Activated CD8-positive, alpha-beta T cell treated with anti-CD3 and anti-CD28 coated beads for 36 hours (primary cell): Measurements from ENCODE around the gene GARIN3. TPM values are rescaled to one million over a fixed set of nuclear protein-coding genes. Genes with fewer than 3 reads are reported as not detected.

Experiments
- ATAC-seq: fragments of 200-7000 bp; cut with Tn5 transposase; one replicate; pipeline ENCODE4 v1.10.0; 2021; ENCODE audit warnings: mild to moderate bottlenecking, moderate library complexity
- CTCF ChIA-PET: fragments of 350-600 bp; sonication (Branson Sonifier 250); formaldehyde crosslinking; loops from one replicate; lab custom pipeline; 2021; ENCODE audit warnings: antibody characterized with exemption; lab: Charles Lee
- POLR2A ChIA-PET: fragments of 350-600 bp; sonication (Branson Sonifier 250); formaldehyde crosslinking; loops from one replicate; lab custom pipeline; 2021; ENCODE audit warnings: antibody characterized with exemption; lab: Charles Lee
- DNase-seq: peaks from one replicate; pipeline ENCODE4 v3.0.0-alpha.2; 2020
- H3K27ac Mint-ChIP-seq: one replicate; pipeline ENCODE4 v1.8.0; 2021; ENCODE audit warnings: mild to moderate bottlenecking, mixed read lengths
- H3K27me3 Mint-ChIP-seq: one replicate; pipeline ENCODE4 v1.8.0; 2021; ENCODE audit warnings: mixed read lengths
- H3K36me3 Mint-ChIP-seq: one replicate; pipeline ENCODE4 v1.8.0; 2021; ENCODE audit warnings: low read depth, mixed read lengths
- H3K4me1 Mint-ChIP-seq: one replicate; pipeline ENCODE4 v1.8.0; 2021; ENCODE audit warnings: low read depth, mixed read lengths
- H3K4me3 Mint-ChIP-seq: one replicate; pipeline ENCODE4 v1.8.0; 2021; ENCODE audit warnings: mild to moderate bottlenecking, moderate library complexity, mixed read lengths
- H3K9me3 Mint-ChIP-seq: one replicate; pipeline ENCODE4 v1.8.0; 2021; ENCODE audit warnings: mixed read lengths
- CTCF ChIP-seq: fragments of 200-600 bp; IDR thresholded peaks from one replicate; pipeline ENCODE4 v1.8.0; 2022; ENCODE audit warnings: antibody characterized with exemption, mild to moderate bottlenecking
- intact Hi-C: fragments of 100-400 bp; cut with micrococcal nuclease; formaldehyde crosslinking; loops from one replicate; pipeline ENCODE4 v1.10.0; 2022
- total RNA-seq, 2 experiments: library from RNA; stranded (reverse); gene quantifications; one replicate each; pipeline ENCODE4 v1.2.3, GENCODE V29; 2021

The GARIN3 gene
- total RNA-seq, 2 experiments from 2014 or later, result 0.77 to 1.1 TPM

DNA sequence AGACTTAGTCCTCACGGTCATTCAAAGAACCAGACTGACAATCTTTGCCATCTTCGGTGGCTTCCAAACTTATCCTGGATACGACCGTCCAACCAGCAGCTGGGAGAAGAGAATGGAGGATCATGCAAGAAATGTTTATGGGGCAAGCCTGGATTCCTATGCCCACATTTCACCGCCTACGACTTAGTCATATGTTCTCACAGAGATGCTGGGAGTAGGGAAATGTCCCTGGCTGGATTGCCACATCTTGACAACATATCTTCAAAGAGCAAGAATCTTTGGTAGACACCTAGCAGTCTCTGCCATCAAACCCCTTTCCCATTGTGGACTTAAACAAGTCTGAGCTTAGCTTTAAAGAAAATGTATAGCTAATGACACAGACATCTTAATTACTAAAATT is 28.4 kb downstream of the GARIN3 start:
- DNase-seq, result no peak
- POLR2A ChIA-PET, result interaction anchor here (1.0 kb wide), 2 partner anchors 66 to 111 kb away, joined by 3 read pairs; no protein-coding TSS in a partner anchor
- no peak overlapping the region for H3K4me3 Mint-ChIP-seq
- no peaks in the 10 kb centered on the region for H3K27me3 Mint-ChIP-seq
- CTCF ChIA-PET, result interaction anchor here (0.6 to 1.6 kb wide), 4 partner anchors 11 to 248 kb away, joined by 3 to 4 read pairs (median 3); no protein-coding TSS in a partner anchor
- H3K27ac Mint-ChIP-seq, result no peak overlapping the region
- intact Hi-C loops, result loop anchor here (10.0 kb wide), 1 partner anchor 1193 kb away; no protein-coding TSS in a partner anchor
- peaks cover 49% of the 10 kb centered on the region for H3K4me1 Mint-ChIP-seq
- ATAC-seq, result no peak
- H3K9me3 Mint-ChIP-seq, result peaks cover 5% of the 10 kb centered on the region
- no peak for TF ChIP-seq CTCF
- peaks cover 60% of the 10 kb centered on the region for H3K36me3 Mint-ChIP-seq

GRCh38 chr5:157132281-157132612 is 33.8 kb downstream of the GARIN3 start:
- Mint-ChIP-seq H3K4me1 (peaks cover 35% of the 10 kb centered on the region), H3K4me3 (no peak overlapping the region), H3K27ac (no peak overlapping the region), H3K36me3 (peaks cover 14% of the 10 kb centered on the region), H3K27me3 (no peaks in the 10 kb centered on the region), H3K9me3 (no peaks in the 10 kb centered on the region)
- ChIA-PET POLR2A (interaction anchor here (1.2 kb wide), 1 partner anchor 9 kb away, joined by 6 read pairs; no protein-coding TSS in a partner anchor), CTCF (interaction anchor here (0.7 to 3.5 kb wide), 38 partner anchors 9 to 1189 kb away, joined by 3 to 25 read pairs (median 4); partner anchors contain the start of genes HAVCR2 and MED7)
- TF ChIP-seq CTCF, result no peak
- intact Hi-C loops, result loop anchor here (2.0 to 10.0 kb wide), 3 partner anchors 59 to 1187 kb away; no protein-coding TSS in a partner anchor
- DNase-seq (no peak), ATAC-seq (no peak)

GRCh38 chr5:157130925-157131324 is 35.1 kb downstream of the GARIN3 start:
- POLR2A ChIA-PET, result interaction anchor here (0.6 to 1.0 kb wide), 2 partner anchors 14 to 169 kb away, joined by 3 read pairs; no protein-coding TSS in a partner anchor

GRCh38 chr5:157121709-157122108 is 44.4 kb downstream of the GARIN3 start:
- ATAC-seq (no peak), DNase-seq (no peak)
- peaks cover 8% of the 10 kb centered on the region for H3K36me3 Mint-ChIP-seq
- no peak for TF ChIP-seq CTCF
- no peak overlapping the region for H3K27ac Mint-ChIP-seq
- ChIA-PET POLR2A (no interaction called here), CTCF (interaction anchor here (1.4 kb wide), 1 partner anchor 10 kb away, joined by 7 read pairs; no protein-coding TSS in a partner anchor)
- intact Hi-C loops, result no loop called here
- H3K4me3 Mint-ChIP-seq, result no peak overlapping the region
- peaks cover 6% of the 10 kb centered on the region for H3K4me1 Mint-ChIP-seq
- H3K9me3 Mint-ChIP-seq, result peaks cover 11% of the 10 kb centered on the region
- H3K27me3 Mint-ChIP-seq, result no peaks in the 10 kb centered on the region

More at GRCh38 chr5:157130925-157131324, 35.1 kb downstream of the GARIN3 start:
- DNase-seq (no peak), ATAC-seq (no peak)
- Mint-ChIP-seq H3K9me3 (no peaks in the 10 kb centered on the region), H3K27me3 (no peaks in the 10 kb centered on the region), H3K4me1 (peaks cover 31% of the 10 kb centered on the region), H3K4me3 (no peak overlapping the region), H3K27ac (no peak overlapping the region), H3K36me3 (peaks cover 6% of the 10 kb centered on the region)
- CTCF ChIA-PET, result interaction anchor here (0.6 to 2.7 kb wide), 9 partner anchors 9 to 1433 kb away, joined by 3 to 25 read pairs (median 5); partner anchors contain the start of gene MED7
- no peak for TF ChIP-seq CTCF
- intact Hi-C loops, result loop anchor here (5.0 to 10.0 kb wide), 2 partner anchors 209 to 1186 kb away; no protein-coding TSS in a partner anchor

GRCh38 chr5:157120102-157120501 is 46.0 kb downstream of the GARIN3 start:
- no peak overlapping the region for H3K4me3 Mint-ChIP-seq
- CTCF ChIA-PET, result no interaction called here
- H3K27me3 Mint-ChIP-seq, result no peaks in the 10 kb centered on the region
- TF ChIP-seq CTCF, result no peak
- H3K9me3 Mint-ChIP-seq, result peaks cover 11% of the 10 kb centered on the region
- H3K4me1 Mint-ChIP-seq, result peaks cover 20% of the 10 kb centered on the region
- POLR2A ChIA-PET, result no interaction called here
- DNase-seq (no peak), ATAC-seq (no peak)
- peaks cover 8% of the 10 kb centered on the region for H3K36me3 Mint-ChIP-seq
- no peak overlapping the region for H3K27ac Mint-ChIP-seq
- intact Hi-C loops, result no loop called here
